Measurements from ENCODE around the gene FAM25G.
"Not testable (repeated sequence)": the region's sequence is repeated elsewhere in the genome, so short reads cannot be mapped to it uniquely, and the experiment has no call there.

FAM25G gene

DNA sequence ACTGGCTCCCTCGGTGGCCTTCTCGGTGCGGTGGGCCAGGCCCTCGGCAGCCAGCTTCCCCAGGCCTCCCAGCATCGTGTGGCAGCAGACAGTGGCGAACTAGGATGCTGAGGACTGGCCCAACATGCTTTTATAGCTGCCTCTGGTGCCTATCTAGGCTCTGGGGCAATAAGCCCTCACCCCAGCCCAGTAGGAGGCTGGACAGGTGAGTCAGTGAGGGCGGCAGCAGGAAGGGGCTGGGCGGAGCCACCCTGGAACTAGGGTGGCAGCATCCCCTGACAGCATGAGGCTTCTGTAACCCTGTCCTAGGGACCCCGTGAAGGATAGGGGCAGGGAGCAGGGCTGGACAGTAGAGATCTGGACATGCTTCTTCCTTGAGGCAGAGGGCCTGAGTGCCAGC, at the start of gene FAM25G:
Gene FAM25G (minus strand): TSS at position 101 of the 400 bp plus-strand sequence. CDS start 26 bp downstream, at position 75.
- in situ Hi-C loops (cut with MboI; ENCODE audit: low pct_unique_long_range_greater_than_20kb, low sequenced_read_pairs, unreplicated experiment); DNase-seq (ENCODE audit: low spot score): not testable (repeated sequence)

DNA sequence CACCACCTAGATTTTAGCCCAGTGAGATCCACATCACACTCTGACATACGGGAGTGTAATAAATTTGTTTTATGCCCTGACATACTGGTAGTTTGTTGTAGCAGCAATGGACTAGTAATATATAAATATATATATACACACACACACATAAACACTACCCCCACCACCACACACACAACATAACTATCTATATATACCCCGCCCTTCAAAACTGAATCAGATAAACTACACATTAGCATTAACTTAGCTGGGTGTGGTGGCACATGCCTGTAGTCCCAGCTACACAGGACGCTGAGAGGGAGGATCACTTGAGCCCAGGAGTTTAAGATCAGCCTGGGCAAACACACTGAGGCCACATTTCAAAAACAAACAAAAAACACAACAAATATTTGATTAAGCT, 44.9 kb upstream of the FAM25G start:
- in situ Hi-C loops (cut with MboI; ENCODE audit: low pct_unique_long_range_greater_than_20kb, low sequenced_read_pairs, unreplicated experiment); DNase-seq (ENCODE audit: low spot score): not testable (repeated sequence)

DNA sequence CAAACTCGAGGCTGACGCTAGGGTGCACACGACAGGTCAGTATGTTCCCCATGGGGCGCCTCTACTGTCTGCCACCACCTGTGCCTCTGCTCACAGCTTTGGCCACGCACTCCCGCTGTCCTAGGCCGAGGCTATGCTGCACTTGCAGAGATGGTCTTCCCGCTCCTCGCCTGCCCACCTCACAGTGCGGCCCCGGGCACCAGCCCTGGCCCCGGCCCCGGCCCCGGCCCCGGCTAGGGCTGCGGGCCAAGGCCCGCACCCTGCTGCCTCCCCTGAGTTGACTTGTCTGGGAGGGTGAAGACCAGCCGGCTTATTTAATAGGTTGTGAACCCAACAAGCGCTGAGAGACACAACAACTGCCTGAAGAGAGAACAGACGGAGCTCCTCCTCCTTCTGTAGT, 32.0 kb upstream of the FAM25G start, which contains the start of gene AGAP9:
Gene AGAP9 (minus strand): TSS at position 164 of the 400 bp plus-strand sequence. CDS start 112 bp downstream, at position 52.
- DNase-seq (ENCODE audit: low spot score); in situ Hi-C loops (cut with MboI; ENCODE audit: low pct_unique_long_range_greater_than_20kb, low sequenced_read_pairs, unreplicated experiment): not testable (repeated sequence)

DNA sequence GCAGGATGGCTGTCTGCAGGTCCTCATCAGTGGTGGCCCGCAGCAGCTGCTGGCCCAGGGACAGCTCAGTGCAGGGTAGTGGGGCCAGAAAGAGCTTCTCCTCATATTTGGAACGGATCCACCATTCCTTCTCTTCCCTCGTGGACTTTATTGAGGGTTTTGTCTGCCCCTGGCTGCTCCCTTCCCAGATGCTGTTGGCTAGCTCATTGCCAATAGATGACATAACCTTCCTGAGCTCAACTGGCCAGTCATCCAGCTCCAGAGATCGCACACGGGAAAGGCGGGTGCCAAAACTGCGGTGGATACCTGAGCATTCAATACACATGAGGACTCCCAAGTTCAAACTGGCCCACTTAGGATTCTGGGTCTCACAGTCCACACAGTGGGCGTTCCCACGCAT, 10.8 kb upstream of the FAM25G start:
- in situ Hi-C loops (cut with MboI; ENCODE audit: low pct_unique_long_range_greater_than_20kb, low sequenced_read_pairs, unreplicated experiment); DNase-seq (ENCODE audit: low spot score): not testable (repeated sequence)

DNA sequence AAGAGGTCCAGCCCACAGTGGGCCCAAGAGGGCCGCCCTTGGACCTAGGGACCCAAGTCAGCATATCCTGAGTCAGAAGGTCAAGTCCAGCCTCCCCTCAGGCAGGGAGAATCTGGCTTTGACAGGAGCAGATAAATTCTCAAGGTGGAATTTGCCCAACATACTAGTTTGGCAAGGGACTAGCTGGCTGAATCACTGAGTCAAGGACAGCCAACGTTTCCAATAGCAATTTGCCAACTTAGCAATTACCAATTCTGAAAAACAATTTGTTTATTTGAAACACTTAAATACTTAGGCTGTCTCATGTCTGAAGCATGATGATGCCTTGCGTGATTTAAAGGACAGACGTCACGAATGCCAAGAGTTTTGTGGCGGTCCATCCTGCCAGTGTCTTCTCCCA, 2.7 kb upstream of the FAM25G start:
- in situ Hi-C loops (cut with MboI; ENCODE audit: low pct_unique_long_range_greater_than_20kb, low sequenced_read_pairs, unreplicated experiment); DNase-seq (ENCODE audit: low spot score): not testable (repeated sequence)

DNA sequence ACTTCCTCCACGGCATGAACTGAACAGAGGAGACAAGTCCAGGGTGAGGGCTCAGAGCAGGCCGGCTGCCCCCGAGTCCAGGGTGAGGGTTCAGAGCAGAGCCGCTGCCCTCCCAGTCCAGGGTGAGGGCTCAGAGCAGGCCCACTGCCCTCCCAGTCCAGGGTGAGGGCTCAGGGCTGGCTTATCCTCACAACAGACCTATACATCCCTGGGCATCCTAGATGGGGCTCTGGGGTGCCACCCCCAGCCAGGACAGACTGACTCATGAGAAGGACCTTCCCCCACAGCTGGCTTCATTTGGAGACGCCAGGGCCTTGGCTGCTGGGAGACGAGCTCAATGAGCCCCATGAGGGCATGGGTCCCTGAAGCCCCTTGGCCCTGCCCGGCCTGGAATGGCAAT, 1.9 kb downstream of the FAM25G start:
- in situ Hi-C loops (cut with MboI; ENCODE audit: low pct_unique_long_range_greater_than_20kb, low sequenced_read_pairs, unreplicated experiment); DNase-seq (ENCODE audit: low spot score): not testable (repeated sequence)

DNA sequence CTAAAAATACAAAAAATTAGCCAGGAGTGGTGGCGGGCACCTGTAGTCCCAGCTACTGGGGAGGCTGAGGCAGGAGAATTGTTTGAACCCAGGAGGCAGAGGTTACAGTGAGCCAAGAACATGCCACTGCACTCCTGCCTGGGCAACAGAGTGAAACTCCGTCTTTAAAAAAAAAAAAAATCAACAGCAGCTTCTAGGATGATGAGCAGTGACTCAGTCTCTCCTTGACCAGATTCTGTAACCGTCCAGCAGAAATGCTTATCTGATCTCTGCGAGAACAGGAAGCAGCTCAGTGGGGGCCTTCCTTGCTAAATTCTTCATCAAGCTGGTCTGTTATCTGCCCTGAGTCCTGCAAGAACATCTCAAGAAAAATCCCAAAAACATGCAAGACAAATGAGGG, 5.6 kb downstream of the FAM25G start:
- not testable (repeated sequence) for DNase-seq (ENCODE audit: low spot score)

DNA sequence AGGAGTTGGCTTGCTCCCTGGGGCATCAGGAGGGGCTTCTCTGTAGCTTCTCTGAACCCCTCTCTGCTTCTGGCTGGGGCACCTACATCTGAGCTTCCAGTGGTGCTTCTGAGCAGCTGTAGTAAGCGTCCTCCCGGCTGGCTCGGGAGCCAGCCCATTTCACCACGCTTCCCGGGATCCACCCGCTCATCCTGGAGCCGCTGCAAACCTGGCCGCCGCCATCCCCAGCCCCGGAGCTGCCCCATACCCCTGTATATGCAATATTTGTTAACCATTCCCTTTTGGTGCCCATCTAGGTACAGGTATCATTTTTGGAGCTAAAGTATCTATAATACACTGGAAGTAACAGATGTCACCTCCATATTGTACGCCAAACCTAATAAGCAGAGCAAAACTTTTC, 6.7 kb downstream of the FAM25G start:
- DNase-seq (ENCODE audit: low spot score); in situ Hi-C loops (cut with MboI; ENCODE audit: low pct_unique_long_range_greater_than_20kb, low sequenced_read_pairs, unreplicated experiment): not testable (repeated sequence)

More for the DNA sequence above, 5.6 kb downstream of the FAM25G start:
- in situ Hi-C loops (cut with MboI; ENCODE audit: low pct_unique_long_range_greater_than_20kb, low sequenced_read_pairs, unreplicated experiment): not testable (repeated sequence)

DNA sequence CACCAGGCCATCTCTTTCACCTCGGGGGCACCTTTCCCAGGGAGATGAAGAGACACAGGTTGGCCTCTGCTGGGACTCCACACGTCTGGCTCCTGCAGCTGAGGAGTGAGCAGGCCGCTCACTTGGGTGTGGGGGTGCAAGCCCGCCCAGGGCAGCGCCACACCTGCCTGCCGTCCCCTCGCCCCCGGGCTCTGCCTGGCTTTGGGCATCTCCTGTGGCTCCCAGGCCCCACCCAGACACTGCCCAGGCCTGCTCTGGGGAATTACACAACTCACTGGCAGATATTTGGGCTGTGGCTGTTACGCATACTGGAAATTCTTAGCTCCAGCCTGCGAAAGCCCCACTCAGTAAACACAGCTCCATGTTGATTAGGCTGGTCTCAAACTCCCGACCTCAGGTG, 7.6 kb downstream of the FAM25G start, which contains the start of gene ANXA8:
Gene ANXA8 (minus strand): TSS at position 193 of the 400 bp plus-strand sequence. CDS start 182 bp downstream, at position 11.
- DNase-seq (ENCODE audit: low spot score); in situ Hi-C loops (cut with MboI; ENCODE audit: low pct_unique_long_range_greater_than_20kb, low sequenced_read_pairs, unreplicated experiment): not testable (repeated sequence)

DNA sequence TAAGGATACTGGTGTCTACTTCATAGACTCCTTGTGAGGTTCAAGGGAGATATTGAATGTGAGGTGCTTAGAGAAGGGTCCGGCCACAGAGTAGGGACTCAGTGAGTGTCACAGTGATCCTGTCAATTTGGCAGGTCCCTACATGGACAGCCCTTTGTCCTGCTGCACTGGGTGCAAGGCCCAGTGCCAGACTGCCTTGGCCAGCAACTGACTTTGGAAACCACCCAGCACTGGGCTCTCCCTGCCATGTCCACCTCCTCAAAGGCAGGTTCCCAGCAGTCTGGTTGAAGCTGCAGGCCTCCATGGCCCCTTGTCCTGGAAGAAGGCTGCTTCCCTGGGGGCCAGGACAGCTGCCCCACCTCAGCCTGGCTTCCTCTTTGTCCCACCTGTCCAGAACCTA, 9.1 kb downstream of the FAM25G start:
- DNase-seq (ENCODE audit: low spot score); in situ Hi-C loops (cut with MboI; ENCODE audit: low pct_unique_long_range_greater_than_20kb, low sequenced_read_pairs, unreplicated experiment): not testable (repeated sequence)

DNA sequence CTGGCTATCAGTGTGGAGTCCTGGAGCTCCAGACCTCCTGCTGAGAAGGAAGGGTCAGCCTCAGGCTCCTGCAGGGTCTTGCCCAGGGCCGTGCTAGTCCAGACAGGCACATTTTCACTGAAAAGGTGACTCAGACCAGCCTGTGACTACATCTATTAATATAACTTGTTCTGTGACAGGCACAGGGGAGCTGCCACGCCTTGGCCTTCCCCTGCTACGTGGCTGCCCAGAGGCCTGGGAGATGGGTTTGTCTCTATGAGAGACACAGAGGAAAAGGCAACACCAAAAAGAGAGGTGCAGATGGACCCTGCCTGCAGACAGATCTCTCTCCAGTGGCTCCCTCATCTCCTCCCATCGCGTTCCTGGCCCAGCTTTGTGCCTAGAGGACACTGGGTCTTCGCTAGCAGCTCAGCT, 9.7 kb downstream of the FAM25G start:
- DNase-seq (ENCODE audit: low spot score); in situ Hi-C loops (cut with MboI; ENCODE audit: low pct_unique_long_range_greater_than_20kb, low sequenced_read_pairs, unreplicated experiment): not testable (repeated sequence)

DNA sequence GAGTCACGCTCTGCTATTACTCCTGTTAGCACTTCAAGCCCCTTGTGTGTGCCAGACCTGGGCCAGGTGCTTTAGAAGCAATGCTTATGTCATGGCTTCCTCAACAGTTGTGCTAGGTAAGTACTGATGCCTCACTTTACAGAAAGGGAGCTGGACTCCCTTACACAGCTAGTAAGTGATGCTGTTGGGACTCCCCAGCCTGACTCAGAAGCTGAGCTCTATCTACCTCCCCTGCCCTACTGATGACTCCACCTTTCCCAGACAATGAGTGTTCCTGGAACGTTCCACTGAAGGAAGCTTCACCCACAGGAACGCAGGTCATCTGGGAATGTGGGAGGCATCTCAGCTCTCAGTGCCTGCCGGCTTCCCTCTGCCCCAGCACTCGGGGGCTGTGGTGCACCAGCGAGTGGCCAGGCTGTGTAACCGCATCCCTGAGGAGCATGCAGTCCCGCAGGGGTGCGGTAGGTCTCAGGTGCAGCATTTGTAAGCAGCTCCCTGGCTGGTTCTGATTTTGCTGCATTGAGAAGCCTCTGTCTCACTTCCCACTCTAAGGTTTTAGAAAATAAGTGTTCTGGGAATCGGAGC, 10.2 kb downstream of the FAM25G start:
- DNase-seq (ENCODE audit: low spot score); in situ Hi-C loops (cut with MboI; ENCODE audit: low pct_unique_long_range_greater_than_20kb, low sequenced_read_pairs, unreplicated experiment): not testable (repeated sequence)

- in situ Hi-C loops (cut with MboI; ENCODE audit: low pct_unique_long_range_greater_than_20kb, low sequenced_read_pairs, unreplicated experiment): not testable (repeated sequence)
Measured at GRCh38 chr10:47480133-47480532, 11.4 kb downstream of the FAM25G start.

DNA sequence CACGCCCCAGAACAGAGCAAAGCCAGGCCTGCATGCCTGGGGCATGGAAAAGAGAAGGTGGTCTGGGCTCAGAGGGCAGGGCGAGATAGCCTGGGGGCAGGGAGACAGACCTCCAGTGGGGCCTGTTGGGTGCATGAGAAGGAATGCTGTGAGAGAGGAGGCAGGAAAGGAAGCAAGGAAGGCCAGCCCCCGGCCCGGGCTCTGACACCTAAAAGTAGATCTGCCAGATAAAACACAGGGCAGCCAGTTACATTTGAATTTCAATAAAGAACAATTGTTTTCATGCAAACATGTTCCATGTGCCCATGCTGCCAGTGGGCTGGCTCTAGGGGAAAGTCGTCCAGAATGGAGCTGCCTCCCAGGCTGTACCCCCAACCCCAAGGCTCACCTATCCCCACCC, 13.4 kb downstream of the FAM25G start:
- DNase-seq (ENCODE audit: low spot score); in situ Hi-C loops (cut with MboI; ENCODE audit: low pct_unique_long_range_greater_than_20kb, low sequenced_read_pairs, unreplicated experiment): not testable (repeated sequence)

More at GRCh38 chr10:47480133-47480532, 11.4 kb downstream of the FAM25G start:
- not testable (repeated sequence) for DNase-seq (ENCODE audit: low spot score)

- in situ Hi-C loops (cut with MboI; ENCODE audit: low pct_unique_long_range_greater_than_20kb, low sequenced_read_pairs, unreplicated experiment); DNase-seq (ENCODE audit: low spot score): not testable (repeated sequence)
Measured at GRCh38 chr10:47477078-47477477, 14.4 kb downstream of the FAM25G start.

DNA sequence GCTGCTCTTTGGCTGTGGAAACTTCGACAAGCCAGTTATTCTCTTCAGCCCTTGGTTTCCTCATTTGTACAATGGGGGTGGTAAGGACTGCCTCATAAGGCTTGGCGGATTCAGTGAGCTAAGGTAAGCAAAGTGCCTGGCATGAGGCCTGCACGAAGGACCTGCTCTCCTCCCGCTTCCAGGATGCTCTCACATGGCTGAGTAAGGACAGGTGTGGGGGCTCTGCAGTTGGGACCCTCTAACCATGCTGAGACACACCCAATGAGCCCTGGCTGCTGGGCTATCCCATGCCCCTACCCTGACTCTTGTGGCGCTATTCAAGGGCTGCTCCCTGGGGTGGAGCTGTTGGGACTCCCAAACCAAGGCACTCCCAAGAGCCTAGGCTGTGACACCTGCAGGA, 16.4 kb downstream of the FAM25G start:
- in situ Hi-C loops (cut with MboI; ENCODE audit: low pct_unique_long_range_greater_than_20kb, low sequenced_read_pairs, unreplicated experiment); DNase-seq (ENCODE audit: low spot score): not testable (repeated sequence)

DNA sequence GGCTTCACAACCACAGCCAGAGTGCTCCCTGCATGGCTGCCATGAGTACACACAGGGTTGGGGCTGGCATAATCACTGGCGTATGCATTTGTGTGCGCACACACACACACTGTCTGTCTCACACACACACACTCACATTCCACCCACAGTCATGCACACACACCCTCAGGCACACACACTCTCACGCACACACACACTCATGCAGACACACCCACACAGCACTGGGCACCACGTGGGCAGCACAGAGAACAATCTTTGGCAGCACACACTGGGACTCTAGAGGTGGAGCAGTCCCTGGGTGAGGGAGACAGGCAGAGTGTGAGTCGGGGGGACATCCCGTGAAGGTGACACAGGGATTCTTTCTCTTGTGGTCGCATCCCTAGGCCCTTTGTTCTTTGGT, 18.0 kb downstream of the FAM25G start:
- in situ Hi-C loops (cut with MboI; ENCODE audit: low pct_unique_long_range_greater_than_20kb, low sequenced_read_pairs, unreplicated experiment); DNase-seq (ENCODE audit: low spot score): not testable (repeated sequence)

- in situ Hi-C loops (cut with MboI; ENCODE audit: low pct_unique_long_range_greater_than_20kb, low sequenced_read_pairs, unreplicated experiment); DNase-seq (ENCODE audit: low spot score): not testable (repeated sequence)
Measured at GRCh38 chr10:47472647-47473046, 18.9 kb downstream of the FAM25G start.

- in situ Hi-C loops (cut with MboI; ENCODE audit: low pct_unique_long_range_greater_than_20kb, low sequenced_read_pairs, unreplicated experiment); DNase-seq (ENCODE audit: low spot score): not testable (repeated sequence)
Measured at GRCh38 chr10:47472072-47472471, 19.4 kb downstream of the FAM25G start.

Measured in GM13977 (cell line).